Stimulated activated CD8-positive, alpha-beta memory T cell treated with anti-CD3 and anti-CD28 coated beads, Interleukin-12 subunit alpha, Interleukin-12 subunit beta, amount 100 ng/mL, for 1 hour (primary cell): ENCODE data around the gene ITPK1.

ENCODE experiments used
- DNase-seq: peaks from one replicate; pipeline ENCODE4 v3.0.0-alpha.2; 2020; ENCODE audit warnings: low read depth

The ITPK1 gene

GRCh38 chr14:93010130-93010499, 105.6 kb downstream of the ITPK1 start:
- DNase-seq = no peak

GRCh38 chr14:93009471-93010129, 106.1 kb downstream of the ITPK1 start:
- DNase-seq = no peak

GRCh38 chr14:93008381-93008780, 107.3 kb downstream of the ITPK1 start:
- no peak for DNase-seq

GRCh38 chr14:93007225-93007997, 108.3 kb downstream of the ITPK1 start:
- DNase-seq = no peak

- DNase-seq = no peak
These were observed 109.1 kb downstream of the ITPK1 start for GRCh38 chr14:93006567-93007051.

GRCh38 chr14:93005838-93006237, 109.9 kb downstream of the ITPK1 start:
- no peak for DNase-seq

- no peak for DNase-seq
These were observed 110.5 kb downstream of the ITPK1 start for GRCh38 chr14:93005135-93005813.

GRCh38 chr14:93004699-93005082, 111.0 kb downstream of the ITPK1 start:
- DNase-seq = no peak

- no peak for DNase-seq
These were observed 111.6 kb downstream of the ITPK1 start for GRCh38 chr14:93003945-93004698.

- no peak for DNase-seq
These were observed 112.8 kb downstream of the ITPK1 start for GRCh38 chr14:93002851-93003298.

- no peak for DNase-seq
These were observed 113.7 kb downstream of the ITPK1 start for GRCh38 chr14:93002049-93002448.

GRCh38 chr14:92998946-92999345, 116.8 kb downstream of the ITPK1 start:
- DNase-seq = no peak

- no peak for DNase-seq
These were observed 118.2 kb downstream of the ITPK1 start for GRCh38 chr14:92997343-92998061.

GRCh38 chr14:92995620-92996019, 120.1 kb downstream of the ITPK1 start:
- DNase-seq = no peak

GRCh38 chr14:92994942-92995341, 120.8 kb downstream of the ITPK1 start:
- no peak for DNase-seq

- DNase-seq = no peak
These were observed 121.5 kb downstream of the ITPK1 start for GRCh38 chr14:92994131-92994676.

- no peak for DNase-seq
These were observed 122.4 kb downstream of the ITPK1 start for GRCh38 chr14:92993302-92993701.

GRCh38 chr14:92991536-92991935, 124.2 kb downstream of the ITPK1 start:
- no peak for DNase-seq

- no peak for DNase-seq
These were observed 125.0 kb downstream of the ITPK1 start for GRCh38 chr14:92990456-92991430.
